Endodermal cell (in vitro differentiated cells): ENCODE data around the gene DEGS2. TPM values are rescaled to one million over a fixed set of nuclear protein-coding genes. Genes with fewer than 3 reads are reported as not detected.

Experiments used
- DNase-seq: peaks from one replicate; pipeline ENCODE4 v3.0.0-alpha.2; 2017
- H3K27ac ChIP-seq: 2 replicates; pipeline ENCODE4 v1.5.1; 2013; ENCODE audit warnings: mild to moderate bottlenecking, low read depth, low read length, moderate library complexity
- H3K27me3 ChIP-seq: 2 replicates; pipeline ENCODE4 v1.6.1; 2013; ENCODE audit warnings: mild to moderate bottlenecking, low read length, moderate library complexity; ENCODE audit not compliant: insufficient read depth, control insufficient read depth, poor library complexity, severe bottlenecking
- H3K36me3 ChIP-seq: 2 replicates; pipeline ENCODE4 v1.7.0; 2013; ENCODE audit warnings: mild to moderate bottlenecking, low read length, moderate library complexity; ENCODE audit not compliant: control insufficient read depth, insufficient read depth
- H3K4me1 ChIP-seq: one replicate; pipeline ENCODE4 v1.7.0; 2013; ENCODE audit warnings: low read length; ENCODE audit not compliant: control insufficient read depth, insufficient read depth
- H3K4me3 ChIP-seq: 2 replicates; pipeline ENCODE4 v1.5.1; 2013; ENCODE audit warnings: mild to moderate bottlenecking, low read length, moderate library complexity
- H3K9ac ChIP-seq: 2 replicates; pipeline ENCODE4 v1.6.1; 2013; ENCODE audit warnings: mild to moderate bottlenecking, low read length, moderate library complexity; ENCODE audit not compliant: poor library complexity, severe bottlenecking; ENCODE audit errors: extremely low read depth
- H3K9me3 ChIP-seq: 2 replicates; pipeline ENCODE4 v1.6.1; 2013; ENCODE audit warnings: mild to moderate bottlenecking, low read length, moderate library complexity; ENCODE audit not compliant: control insufficient read depth
- H3K27ac Mint-ChIP-seq: 2 replicates; pipeline ENCODE4 v1.8.0; 2020; ENCODE audit warnings: mixed read lengths
- H3K27me3 Mint-ChIP-seq: 2 replicates; pipeline ENCODE4 v1.8.0; 2021; ENCODE audit warnings: mild to moderate bottlenecking, mixed read lengths; ENCODE audit not compliant: insufficient read depth
- H3K36me3 Mint-ChIP-seq: 2 replicates; pipeline ENCODE4 v1.8.0; 2020; ENCODE audit warnings: low read depth, mixed read lengths
- H3K4me1 Mint-ChIP-seq: 2 replicates; pipeline ENCODE4 v1.8.0; 2020; ENCODE audit warnings: mixed read lengths
- H3K4me3 Mint-ChIP-seq: 2 replicates; pipeline ENCODE4 v1.8.0; 2020; ENCODE audit warnings: mild to moderate bottlenecking, moderate library complexity, mixed read lengths
- H3K9me3 Mint-ChIP-seq: 2 replicates; pipeline ENCODE4 v1.8.0; 2020; ENCODE audit warnings: mild to moderate bottlenecking, mixed read lengths
- WGBS, 2 experiments: methylation state at CpG; one replicate each; pipeline versions ENCODE4 v1.1.5 to v1.1.7; 2013; ENCODE audit warnings: missing lambda C conversion rate in 2 of 2, mixed read lengths in 1 of 2; ENCODE audit not compliant: insufficient coverage in 1 of 2, insufficient read length in 1 of 2; 5-methylcytosine and 5-hydroxymethylcytosine counted together
- microRNA-seq: library from miRNA; unstranded; fragments of <30 nt; microRNA quantifications from one replicate; pipeline ENCODE4 v1.2.0, GENCODE V29; 2020; ENCODE audit warnings: borderline microRNAs expressed
- total RNA-seq, 2 donors: library from RNA; stranded (reverse); fragmentation: NEBNext Ultra II Directional in 1 of 2; extraction: Animal tissue kit (Norgen Biotek cat#: 25700) in 1 of 2; gene quantifications; 2 replicates in 1 of 2; 3 replicates in 1 of 2; pipeline ENCODE4 v1.2.1, GENCODE V29; 2021
- TF ChIP-seq, protein P1 (sequence below): fragments of 200-600 bp; sonication (generic); conservative IDR thresholded peaks from 2 replicates; pipeline ENCODE4 v1.5.0; 2021; ENCODE audit warnings: antibody characterized with exemption, mild to moderate bottlenecking

Gene DEGS2
- total RNA-seq, 2 donors from 2014 or later: 0.18 to 0.24 TPM

- no peaks in the 10 kb centered on the region for H3K27me3 ChIP-seq
- Mint-ChIP-seq H3K9me3 (no peaks in the 10 kb centered on the region), H3K27ac (no peak overlapping the region), H3K4me1 (no peaks in the 10 kb centered on the region), H3K36me3 (no peaks in the 10 kb centered on the region), H3K27me3 (no peaks in the 10 kb centered on the region), H3K4me3 (no peak overlapping the region)
- no peaks in the 10 kb centered on the region for H3K4me1 ChIP-seq
- TF ChIP-seq, protein P1, sequence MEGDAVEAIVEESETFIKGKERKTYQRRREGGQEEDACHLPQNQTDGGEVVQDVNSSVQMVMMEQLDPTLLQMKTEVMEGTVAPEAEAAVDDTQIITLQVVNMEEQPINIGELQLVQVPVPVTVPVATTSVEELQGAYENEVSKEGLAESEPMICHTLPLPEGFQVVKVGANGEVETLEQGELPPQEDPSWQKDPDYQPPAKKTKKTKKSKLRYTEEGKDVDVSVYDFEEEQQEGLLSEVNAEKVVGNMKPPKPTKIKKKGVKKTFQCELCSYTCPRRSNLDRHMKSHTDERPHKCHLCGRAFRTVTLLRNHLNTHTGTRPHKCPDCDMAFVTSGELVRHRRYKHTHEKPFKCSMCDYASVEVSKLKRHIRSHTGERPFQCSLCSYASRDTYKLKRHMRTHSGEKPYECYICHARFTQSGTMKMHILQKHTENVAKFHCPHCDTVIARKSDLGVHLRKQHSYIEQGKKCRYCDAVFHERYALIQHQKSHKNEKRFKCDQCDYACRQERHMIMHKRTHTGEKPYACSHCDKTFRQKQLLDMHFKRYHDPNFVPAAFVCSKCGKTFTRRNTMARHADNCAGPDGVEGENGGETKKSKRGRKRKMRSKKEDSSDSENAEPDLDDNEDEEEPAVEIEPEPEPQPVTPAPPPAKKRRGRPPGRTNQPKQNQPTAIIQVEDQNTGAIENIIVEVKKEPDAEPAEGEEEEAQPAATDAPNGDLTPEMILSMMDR: no peak
- no peak overlapping the region for H3K9ac ChIP-seq
- H3K27ac ChIP-seq: no peak overlapping the region
- DNase-seq: no peak
- no peak overlapping the region for H3K4me3 ChIP-seq
- WGBS, 2 experiments: 93 to 98% methylated on average over 14 of the region's 14 CpGs
- no peaks in the 10 kb centered on the region for H3K9me3 ChIP-seq
- peaks cover 6% of the 10 kb centered on the region for H3K36me3 ChIP-seq
These were observed 59.3 kb downstream of the DEGS2 start for GRCh38 chr14:100100032-100100703.

GRCh38 chr14:100098171-100098570 lies 61.3 kb downstream of the DEGS2 start:
- H3K27me3 ChIP-seq: no peaks in the 10 kb centered on the region
- WGBS, 2 experiments: 96 to 97% methylated on average over 6 to 8 of the region's 8 CpGs
- H3K9ac ChIP-seq: no peak overlapping the region
- DNase-seq: no peak
- H3K36me3 Mint-ChIP-seq: no peaks in the 10 kb centered on the region
- no peaks in the 10 kb centered on the region for H3K9me3 Mint-ChIP-seq
- no peak overlapping the region for H3K4me3 ChIP-seq
- TF ChIP-seq, protein P1: no peak
- peak overlapping the region; percentile 56 for H3K27ac Mint-ChIP-seq
- no peaks in the 10 kb centered on the region for H3K9me3 ChIP-seq
- H3K4me1 Mint-ChIP-seq: no peaks in the 10 kb centered on the region
- H3K27ac ChIP-seq: no peak overlapping the region
- H3K27me3 Mint-ChIP-seq: no peaks in the 10 kb centered on the region
- peaks cover 6% of the 10 kb centered on the region for H3K36me3 ChIP-seq
- no peak overlapping the region for H3K4me3 Mint-ChIP-seq
- no peaks in the 10 kb centered on the region for H3K4me1 ChIP-seq

DNA sequence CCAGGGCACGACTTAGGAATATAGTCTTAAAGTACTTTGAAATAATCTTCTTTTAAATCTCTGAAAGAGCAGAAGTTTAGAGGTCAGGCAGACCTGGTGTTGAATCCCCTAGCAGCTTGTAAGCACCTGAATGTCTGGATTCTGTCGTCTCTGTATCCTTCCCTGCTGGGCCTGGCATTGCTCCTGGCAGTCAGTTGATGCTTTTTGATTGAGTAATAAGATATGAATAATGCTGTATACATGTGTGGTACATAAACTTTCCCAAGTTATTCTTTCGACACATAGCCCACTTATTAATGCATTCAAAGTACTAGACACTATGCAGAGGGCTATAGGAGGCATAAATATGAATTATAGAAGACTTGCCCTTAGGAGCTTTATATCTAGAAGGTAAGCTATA lies 62.8 kb downstream of the DEGS2 start:
- H3K27me3 Mint-ChIP-seq: no peaks in the 10 kb centered on the region
- H3K27me3 ChIP-seq: no peaks in the 10 kb centered on the region
- H3K9ac ChIP-seq: no peak overlapping the region
- H3K36me3 Mint-ChIP-seq: peaks cover 4% of the 10 kb centered on the region
- no peaks in the 10 kb centered on the region for H3K4me1 ChIP-seq
- no peak overlapping the region for H3K27ac ChIP-seq
- peaks cover 10% of the 10 kb centered on the region for H3K36me3 ChIP-seq
- H3K27ac Mint-ChIP-seq: no peak overlapping the region
- no peak overlapping the region for H3K4me3 ChIP-seq
- H3K4me1 Mint-ChIP-seq: no peaks in the 10 kb centered on the region
- H3K4me3 Mint-ChIP-seq: no peak overlapping the region
- no peaks in the 10 kb centered on the region for H3K9me3 Mint-ChIP-seq
- H3K9me3 ChIP-seq: no peaks in the 10 kb centered on the region
- TF ChIP-seq, protein P1: no peak
- 96 to 100% methylated on average over 1 to 2 of the region's 3 CpGs for WGBS, 2 experiments
- DNase-seq: no peak

Small RNA genes within 50 kb of the gene (microRNA-seq; reads per million reads assigned to microRNA genes)
- gene MIR151B (2.1 reads per million, percentile 10 among the genes with 10 or more reads in this experiment), gene MIR342 (247 reads per million, percentile 83 among the genes with 10 or more reads in this experiment)

Other genes starting within 250 kb of the DEGS2 start
- gene EVL, start 94.2 kb downstream of the DEGS2 start, total RNA-seq: 10 to 100 TPM; 61.1 to 71.3 TPM
- 100 to 1,000 TPM in 1 of 2 donors, 10 to 100 TPM in 1; 94.8 to 103 TPM for gene YY1, start 79.5 kb upstream of the DEGS2 start, total RNA-seq
- 100 to 1,000 TPM; 234 to 263 TPM for gene SLC25A29, start 146.8 kb upstream of the DEGS2 start, total RNA-seq
- not detected for gene SLC25A47, start 163.7 kb upstream of the DEGS2 start, total RNA-seq
- 1 to 10 TPM; 5.8 to 8.0 TPM for gene WDR25, start 216.8 kb upstream of the DEGS2 start, total RNA-seq